Hepatocyte (in vitro differentiated cells): ENCODE results near the gene MCAT. TPM values are rescaled to one million over a fixed set of nuclear protein-coding genes. Genes with fewer than 3 reads are reported as not detected.

Experiments
- DNase-seq: peaks from one replicate; pipeline ENCODE4 v3.0.0-alpha.2; 2016; ENCODE audit warnings: low spot score
- H2AFZ ChIP-seq: fragments of 200-600 bp; sonication (generic); 2 replicates; pipeline ENCODE4 v1.6.0; 2016; ENCODE audit warnings: antibody characterized with exemption, mild to moderate bottlenecking
- H3K27ac ChIP-seq: fragments of 200-600 bp; sonication (generic); 2 replicates; pipeline ENCODE4 v1.5.1; 2016; ENCODE audit warnings: mild to moderate bottlenecking
- H3K27me3 ChIP-seq: fragments of 200-600 bp; sonication (generic); 2 replicates; pipeline ENCODE4 v1.6.1; 2016
- H3K36me3 ChIP-seq: fragments of 200-600 bp; sonication (generic); replicated peaks from 2 replicates; pipeline ENCODE4 v1.5.1; 2016; ENCODE audit warnings: low read depth; ENCODE audit not compliant: insufficient read depth
- H3K4me1 ChIP-seq: fragments of 200-600 bp; sonication (generic); 2 replicates; pipeline ENCODE4 v1.5.1; 2016; ENCODE audit warnings: mild to moderate bottlenecking, moderate library complexity; ENCODE audit not compliant: insufficient read depth
- H3K4me2 ChIP-seq: fragments of 200-600 bp; sonication (generic); 2 replicates; pipeline ENCODE4 v1.6.0; 2016
- H3K4me3 ChIP-seq: fragments of 200-600 bp; sonication (generic); 2 replicates; pipeline ENCODE4 v1.5.1; 2016; ENCODE audit warnings: mild to moderate bottlenecking
- H3K79me2 ChIP-seq: fragments of 200-600 bp; sonication (generic); 2 replicates; pipeline ENCODE4 v1.6.0; 2017; ENCODE audit warnings: mild to moderate bottlenecking
- H3K9me2 ChIP-seq: fragments of 200-600 bp; sonication (generic); replicated peaks from 2 replicates; pipeline ENCODE4 v1.6.0; 2017; ENCODE audit warnings: mild to moderate bottlenecking; ENCODE audit not compliant: insufficient read depth
- H3K9me3 ChIP-seq: fragments of 200-600 bp; sonication (generic); 2 replicates; pipeline ENCODE4 v1.5.1; 2016; ENCODE audit warnings: low read depth, mild to moderate bottlenecking
- H4K20me1 ChIP-seq: fragments of 200-600 bp; sonication (generic); 2 replicates; pipeline ENCODE4 v1.6.0; 2016; ENCODE audit warnings: mild to moderate bottlenecking; ENCODE audit not compliant: insufficient read depth, poor library complexity, severe bottlenecking
- CTCF ChIP-seq: fragments of 200-600 bp; sonication (generic); IDR thresholded peaks from 2 replicates; pipeline ENCODE4 v1.5.1; 2016; ENCODE audit warnings: antibody characterized with exemption, mild to moderate bottlenecking; ENCODE audit not compliant: poor library complexity
- EZH2 ChIP-seq: fragments of 200-600 bp; sonication (generic); IDR thresholded peaks from 2 replicates; pipeline ENCODE4 v1.6.1; 2016; ENCODE audit warnings: antibody characterized with exemption, mild to moderate bottlenecking, borderline replicate concordance
- EZH2phosphoT487 ChIP-seq: fragments of 200-600 bp; sonication (generic); IDR thresholded peaks from one replicate; pipeline ENCODE4 v1.6.1; 2018; ENCODE audit warnings: antibody characterized with exemption, mild to moderate bottlenecking, low read depth, moderate library complexity; ENCODE audit not compliant: unreplicated experiment, severe bottlenecking
- WGBS: methylation state at CpG from one replicate; pipeline ENCODE4 v1.1.6; 2016; ENCODE audit warnings: low lambda C conversion rate; ENCODE audit errors: missing lambda C conversion rate; 5-methylcytosine and 5-hydroxymethylcytosine counted together
- polyA plus RNA-seq: library from polyadenylated mRNA; unstranded; fragments of >200 nt; fragmentation: Nextera tagmentation; extraction: Ambion mirVana; gene quantifications from 2 replicates; pipeline ENCODE4 v1.2.1, GENCODE V29; 2016
- total RNA-seq: library from RNA; depleted of rRNA; stranded (reverse); fragments of >200 nt; gene quantifications from 2 replicates; pipeline ENCODE4 v1.2.3, GENCODE V29; 2014

The MCAT gene
- total and polyA plus RNA-seq, 2 experiments from 2014 or later = 16.9 to 24.9 TPM

- Histone ChIP-seq H3K4me2 (no peak overlapping the region), H3K4me3 (no peak overlapping the region), H3K27ac (no peak overlapping the region), H3K36me3 (no peaks in the 10 kb centered on the region), H2AFZ (no peak overlapping the region), H3K27me3 (no peaks in the 10 kb centered on the region), H3K9me2 (no peaks in the 10 kb centered on the region), H3K9me3 (no peaks in the 10 kb centered on the region), H3K79me2 (no peaks in the 10 kb centered on the region), H3K4me1 (no peaks in the 10 kb centered on the region), H4K20me1 (no peaks in the 10 kb centered on the region)
- WGBS = 95% methylated on average over 21 of the region's 24 CpGs
- no peak for TF ChIP-seq EZH2
- no peak for TF ChIP-seq CTCF
- no peak for TF ChIP-seq EZH2phosphoT487
- no peak for DNase-seq
Observed at GRCh38 chr22:43158778-43159483, 15.7 kb upstream of the MCAT start.

GRCh38 chr22:43157874-43158546, 14.8 kb upstream of the MCAT start:
- H4K20me1 ChIP-seq = no peaks in the 10 kb centered on the region

GRCh38 chr22:43156413-43156812, 13.2 kb upstream of the MCAT start:
- no peak for TF ChIP-seq EZH2
- Histone ChIP-seq H3K36me3 (no peaks in the 10 kb centered on the region), H3K27me3 (no peaks in the 10 kb centered on the region), H3K9me2 (no peaks in the 10 kb centered on the region), H3K4me2 (no peak overlapping the region), H4K20me1 (no peaks in the 10 kb centered on the region), H3K4me3 (no peak overlapping the region), H2AFZ (no peak overlapping the region), H3K27ac (no peak overlapping the region), H3K9me3 (no peaks in the 10 kb centered on the region), H3K79me2 (no peaks in the 10 kb centered on the region), H3K4me1 (peaks cover 7% of the 10 kb centered on the region)
- WGBS = 92% methylated on average over 11 of the region's 12 CpGs
- DNase-seq = no peak

More at GRCh38 chr22:43157874-43158546, 14.8 kb upstream of the MCAT start:
- Histone ChIP-seq H3K27me3 (no peaks in the 10 kb centered on the region), H3K27ac (no peak overlapping the region), H3K9me3 (no peaks in the 10 kb centered on the region), H3K36me3 (no peaks in the 10 kb centered on the region), H3K4me1 (no peaks in the 10 kb centered on the region), H3K4me2 (no peak overlapping the region), H2AFZ (no peak overlapping the region), H3K9me2 (no peaks in the 10 kb centered on the region), H3K79me2 (no peaks in the 10 kb centered on the region), H3K4me3 (no peak overlapping the region)
- no peak for TF ChIP-seq EZH2
- TF ChIP-seq EZH2phosphoT487 = no peak
- no peak for TF ChIP-seq CTCF
- 88% methylated on average over 9 of the region's 9 CpGs for WGBS
- no peak for DNase-seq

- Histone ChIP-seq H3K9me2 (no peaks in the 10 kb centered on the region), H3K27ac (no peak overlapping the region), H4K20me1 (no peaks in the 10 kb centered on the region), H2AFZ (no peak overlapping the region), H3K79me2 (no peaks in the 10 kb centered on the region), H3K9me3 (no peaks in the 10 kb centered on the region), H3K4me1 (peaks cover 11% of the 10 kb centered on the region), H3K4me2 (no peak overlapping the region), H3K36me3 (no peaks in the 10 kb centered on the region), H3K4me3 (no peak overlapping the region), H3K27me3 (no peaks in the 10 kb centered on the region)
- 94% methylated on average over 5 of the region's 5 CpGs for WGBS
- DNase-seq = no peak
- TF ChIP-seq EZH2phosphoT487 = no peak
- no peak for TF ChIP-seq EZH2
- TF ChIP-seq CTCF = no peak
Observed at GRCh38 chr22:43155789-43156188, 12.6 kb upstream of the MCAT start.
